ENCODE measurements around the gene SZRD1.

Gene SZRD1

DNA sequence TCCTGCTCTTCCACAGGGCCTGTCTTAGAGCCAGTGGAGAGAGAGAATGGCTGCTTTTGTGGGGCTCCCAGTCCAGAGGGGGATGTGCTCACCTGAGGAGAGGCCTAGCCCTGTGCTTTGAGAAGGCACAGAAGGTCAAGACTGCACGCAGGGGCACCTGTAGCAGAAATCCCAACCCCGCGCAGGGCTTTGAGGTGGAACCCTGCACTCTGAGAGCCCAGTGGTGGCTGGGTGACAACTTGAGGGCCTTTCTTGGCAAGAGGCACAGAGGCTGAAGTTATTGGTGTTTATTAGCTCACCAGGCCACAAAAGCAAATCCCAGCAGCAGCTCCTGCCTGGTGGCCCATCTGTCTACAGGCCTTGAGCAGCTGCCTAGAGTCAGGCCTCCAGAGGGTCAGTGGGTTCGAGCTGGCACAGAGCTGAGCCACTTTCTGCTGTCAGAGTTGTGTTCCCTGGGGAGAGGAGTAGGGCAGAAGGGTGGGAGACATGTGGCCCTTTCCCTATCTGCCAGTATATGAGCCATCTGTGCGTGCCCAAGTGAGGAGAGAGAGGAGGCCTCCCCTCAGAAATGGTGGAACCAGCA is 31.4 kb downstream of the SZRD1 start:
- TF ChIP-seq, protein P1, sequence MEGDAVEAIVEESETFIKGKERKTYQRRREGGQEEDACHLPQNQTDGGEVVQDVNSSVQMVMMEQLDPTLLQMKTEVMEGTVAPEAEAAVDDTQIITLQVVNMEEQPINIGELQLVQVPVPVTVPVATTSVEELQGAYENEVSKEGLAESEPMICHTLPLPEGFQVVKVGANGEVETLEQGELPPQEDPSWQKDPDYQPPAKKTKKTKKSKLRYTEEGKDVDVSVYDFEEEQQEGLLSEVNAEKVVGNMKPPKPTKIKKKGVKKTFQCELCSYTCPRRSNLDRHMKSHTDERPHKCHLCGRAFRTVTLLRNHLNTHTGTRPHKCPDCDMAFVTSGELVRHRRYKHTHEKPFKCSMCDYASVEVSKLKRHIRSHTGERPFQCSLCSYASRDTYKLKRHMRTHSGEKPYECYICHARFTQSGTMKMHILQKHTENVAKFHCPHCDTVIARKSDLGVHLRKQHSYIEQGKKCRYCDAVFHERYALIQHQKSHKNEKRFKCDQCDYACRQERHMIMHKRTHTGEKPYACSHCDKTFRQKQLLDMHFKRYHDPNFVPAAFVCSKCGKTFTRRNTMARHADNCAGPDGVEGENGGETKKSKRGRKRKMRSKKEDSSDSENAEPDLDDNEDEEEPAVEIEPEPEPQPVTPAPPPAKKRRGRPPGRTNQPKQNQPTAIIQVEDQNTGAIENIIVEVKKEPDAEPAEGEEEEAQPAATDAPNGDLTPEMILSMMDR (IDR thresholded peaks at IDR 0.05; ENCODE audit: poor library complexity, severe bottlenecking), result no peak
- Histone ChIP-seq H3K27ac (ENCODE audit: poor library complexity, severe bottlenecking) (no peak overlapping the region), H3K4me1 (ENCODE audit: insufficient read depth, poor library complexity, severe bottlenecking) (peaks cover 4% of the 10 kb centered on the region), H3K4me3 (ENCODE audit: severe bottlenecking) (no peak overlapping the region), H3K9me3 (ENCODE audit: severe bottlenecking) (no peaks in the 10 kb centered on the region), H3K36me3 (ENCODE audit: low read depth) (peaks cover 35% of the 10 kb centered on the region), H3K27me3 (ENCODE audit: insufficient read depth, poor library complexity, severe bottlenecking) (no peaks in the 10 kb centered on the region)
- ATAC-seq (ENCODE audit: low read depth), result no peak
- no peak for DNase-seq (ENCODE audit: low spot score)

DNA sequence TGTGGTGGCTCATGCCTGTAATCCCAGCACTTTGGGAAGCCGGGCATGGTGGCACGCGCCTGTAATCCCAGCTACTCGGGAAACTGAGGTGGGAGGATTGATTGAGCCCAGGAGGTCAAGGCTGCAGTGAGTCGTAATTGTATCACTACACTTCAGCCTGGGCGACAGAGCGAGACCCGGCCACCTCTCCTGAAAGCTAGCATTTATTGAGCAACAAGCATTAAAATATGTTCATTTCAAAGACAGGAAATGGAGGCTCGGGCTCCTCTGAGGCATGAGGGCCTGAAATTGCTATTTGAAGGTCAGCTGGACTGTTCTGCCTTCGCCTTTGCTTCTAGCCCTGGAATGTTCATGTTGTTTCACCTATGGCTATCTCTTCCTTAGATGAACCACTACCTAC is 35.7 kb downstream of the SZRD1 start:
- no peaks in the 10 kb centered on the region for H3K9me3 ChIP-seq (ENCODE audit: severe bottlenecking)
- no peaks in the 10 kb centered on the region for H3K27me3 ChIP-seq (ENCODE audit: insufficient read depth, poor library complexity, severe bottlenecking)
- H3K36me3 ChIP-seq (ENCODE audit: low read depth), result 0 out of 2 replicates have a peak, but pooled peaks cover 4% of the 10 kb centered on the region
- H3K4me3 ChIP-seq (ENCODE audit: severe bottlenecking), result no peak overlapping the region
- TF ChIP-seq, protein P1 (IDR thresholded peaks at IDR 0.05; ENCODE audit: poor library complexity, severe bottlenecking), result no peak
- H3K27ac ChIP-seq (ENCODE audit: poor library complexity, severe bottlenecking), result no peak overlapping the region
- no peak for ATAC-seq (ENCODE audit: low read depth)
- no peak for DNase-seq (ENCODE audit: low spot score)
- no peaks in the 10 kb centered on the region for H3K4me1 ChIP-seq (ENCODE audit: insufficient read depth, poor library complexity, severe bottlenecking)

DNA sequence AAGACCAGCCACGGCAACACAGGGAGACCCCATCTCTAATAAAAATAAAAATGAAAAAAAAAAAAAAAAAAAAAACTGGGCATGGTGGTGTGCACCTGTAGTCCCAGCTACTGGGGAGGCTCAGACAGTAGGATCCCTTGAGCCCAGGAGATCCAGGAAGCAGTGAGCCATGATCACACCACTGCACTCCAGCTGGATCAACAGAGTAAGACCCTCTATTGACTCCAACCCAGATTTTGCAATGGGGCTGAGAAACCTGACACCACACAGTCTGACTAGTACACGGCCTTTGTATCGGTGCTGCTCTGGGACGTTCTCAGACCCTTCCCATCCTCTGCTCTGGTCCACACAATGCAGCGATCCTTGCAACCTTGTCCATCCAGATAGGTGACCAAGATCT is 38.4 kb downstream of the SZRD1 start:
- ATAC-seq (ENCODE audit: low read depth) (no peak), DNase-seq (ENCODE audit: low spot score) (no peak)
- H3K9me3 ChIP-seq (ENCODE audit: severe bottlenecking), result no peaks in the 10 kb centered on the region
- H3K27ac ChIP-seq (ENCODE audit: poor library complexity, severe bottlenecking), result no peak overlapping the region
- H3K4me1 ChIP-seq (ENCODE audit: insufficient read depth, poor library complexity, severe bottlenecking), result no peaks in the 10 kb centered on the region
- no peak overlapping the region for H3K4me3 ChIP-seq (ENCODE audit: severe bottlenecking)
- H3K36me3 ChIP-seq (ENCODE audit: low read depth), result no peaks in the 10 kb centered on the region
- TF ChIP-seq, protein P1 (IDR thresholded peaks at IDR 0.05; ENCODE audit: poor library complexity, severe bottlenecking), result no peak
- no peaks in the 10 kb centered on the region for H3K27me3 ChIP-seq (ENCODE audit: insufficient read depth, poor library complexity, severe bottlenecking)

DNA sequence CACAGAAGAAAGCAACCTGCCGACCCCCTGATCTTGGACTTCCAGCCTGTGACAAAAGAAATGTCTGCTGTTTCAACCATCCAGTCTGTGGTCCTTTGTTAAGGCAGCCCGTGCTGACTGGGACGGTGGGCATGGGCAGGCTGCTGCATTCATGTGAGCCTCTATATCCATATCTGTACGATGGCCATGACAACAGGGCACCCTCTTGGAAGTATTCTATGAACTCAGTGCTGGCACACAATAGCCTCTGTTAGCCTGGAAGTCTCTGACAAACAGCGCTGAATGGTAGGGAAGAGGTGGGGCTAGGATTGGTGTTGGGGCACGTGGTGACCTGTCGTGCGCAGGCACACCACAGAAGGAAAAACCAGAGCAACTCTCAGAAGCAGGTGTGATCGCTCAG is 39.8 kb downstream of the SZRD1 start:
- DNase-seq (ENCODE audit: low spot score) (no peak), ATAC-seq (ENCODE audit: low read depth) (no peak)
- H3K27me3 ChIP-seq (ENCODE audit: insufficient read depth, poor library complexity, severe bottlenecking), result no peaks in the 10 kb centered on the region
- H3K4me1 ChIP-seq (ENCODE audit: insufficient read depth, poor library complexity, severe bottlenecking), result no peaks in the 10 kb centered on the region
- no peaks in the 10 kb centered on the region for H3K36me3 ChIP-seq (ENCODE audit: low read depth)
- no peak overlapping the region for H3K4me3 ChIP-seq (ENCODE audit: severe bottlenecking)
- H3K27ac ChIP-seq (ENCODE audit: poor library complexity, severe bottlenecking), result no peak overlapping the region
- TF ChIP-seq, protein P1 (IDR thresholded peaks at IDR 0.05; ENCODE audit: poor library complexity, severe bottlenecking), result no peak
- no peaks in the 10 kb centered on the region for H3K9me3 ChIP-seq (ENCODE audit: severe bottlenecking)

DNA sequence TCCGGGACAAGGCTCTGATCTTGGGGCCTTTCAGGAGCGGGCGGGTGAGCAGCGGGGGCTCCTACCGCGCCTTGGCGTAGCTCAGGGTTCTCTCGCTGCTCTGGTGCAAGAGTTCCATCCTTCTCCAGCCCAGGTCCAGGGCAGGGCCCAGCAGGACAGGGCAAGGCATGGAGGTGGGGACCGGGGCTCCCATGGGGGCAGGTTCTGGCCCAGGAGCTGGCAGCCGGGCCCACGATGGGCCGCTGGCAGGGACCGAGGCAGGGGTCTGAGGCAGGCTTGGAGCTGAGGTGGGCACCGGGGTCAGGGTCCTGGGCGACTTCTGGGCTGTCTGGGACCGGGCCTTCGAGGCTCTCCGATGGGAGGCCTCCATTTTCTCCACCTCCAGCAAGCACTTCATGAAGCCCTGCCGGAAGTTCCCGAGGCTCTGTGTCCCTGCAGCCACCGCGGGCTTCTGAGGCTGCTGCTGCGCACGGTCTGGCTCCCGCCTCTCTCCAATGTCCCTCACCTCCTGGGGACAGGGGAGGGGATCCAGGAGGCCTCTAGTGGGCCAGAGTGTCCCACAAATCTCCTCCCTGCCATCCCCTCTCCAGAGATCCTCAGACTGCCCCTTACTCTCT is 42.6 kb downstream of the SZRD1 start:
- TF ChIP-seq, protein P1 (IDR thresholded peaks at IDR 0.05; ENCODE audit: poor library complexity, severe bottlenecking), result no peak
- no peak overlapping the region for H3K4me3 ChIP-seq (ENCODE audit: severe bottlenecking)

More for the DNA sequence above, 42.6 kb downstream of the SZRD1 start:
- no peak for ATAC-seq (ENCODE audit: low read depth)
- Histone ChIP-seq H3K27ac (ENCODE audit: poor library complexity, severe bottlenecking) (no peak overlapping the region), H3K9me3 (ENCODE audit: severe bottlenecking) (no peaks in the 10 kb centered on the region), H3K4me1 (ENCODE audit: insufficient read depth, poor library complexity, severe bottlenecking) (no peaks in the 10 kb centered on the region), H3K36me3 (ENCODE audit: low read depth) (no peaks in the 10 kb centered on the region), H3K27me3 (ENCODE audit: insufficient read depth, poor library complexity, severe bottlenecking) (no peaks in the 10 kb centered on the region)
- DNase-seq (ENCODE audit: low spot score), result no peak
